Measurements from ENCODE around the gene APPBP2.
"Not testable (repeated sequence)": the region's sequence is repeated elsewhere in the genome, so short reads cannot be mapped to it uniquely, and the experiment has no call there.

APPBP2 gene

DNA sequence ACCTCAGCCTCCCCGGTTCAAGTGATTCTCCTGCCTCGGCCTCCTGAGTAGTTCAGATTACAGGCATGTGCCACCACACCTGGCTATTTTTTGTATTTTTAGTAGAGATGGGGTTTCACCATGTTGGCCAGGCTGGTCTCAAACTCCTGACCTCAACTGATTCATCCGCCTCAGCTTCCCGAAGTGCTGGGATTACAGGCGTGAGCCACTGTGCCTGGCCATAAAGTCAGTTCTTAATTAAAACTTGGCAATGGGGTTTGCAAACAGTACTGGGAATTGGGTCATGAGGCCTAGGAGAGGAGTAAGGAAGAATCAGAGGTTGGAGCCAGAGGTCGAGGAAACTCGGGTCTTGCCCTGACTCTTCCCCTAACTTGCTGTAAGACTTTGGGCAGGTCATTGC is 95.5 kb downstream of the APPBP2 start:
- not testable (repeated sequence) for DNase-seq

GRCh38 chr17:60428491-60428890 is 97.6 kb downstream of the APPBP2 start:
- DNase-seq: not testable (repeated sequence)

DNA sequence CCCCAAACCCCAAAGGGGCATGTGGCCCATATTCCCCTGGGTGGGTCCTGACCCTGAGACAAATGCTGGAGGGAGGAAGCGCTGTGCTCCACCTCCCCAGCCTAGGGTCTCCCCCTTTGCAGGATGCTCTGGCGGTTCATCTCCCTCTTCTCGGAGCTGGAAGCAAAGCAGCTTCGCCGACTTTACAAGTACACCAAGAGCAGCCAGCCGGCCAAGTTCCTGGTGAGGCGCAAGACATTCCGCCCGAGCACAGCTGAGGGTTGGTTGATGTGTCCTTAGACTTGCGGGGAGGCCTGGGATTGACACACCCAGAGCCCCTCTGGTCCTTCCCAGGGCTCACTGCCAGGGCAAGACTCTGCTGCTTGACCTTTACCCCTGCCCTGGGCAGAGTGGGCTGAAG is 99.4 kb downstream of the APPBP2 start:
- no peak for DNase-seq

- DNase-seq: no peak
These were observed 100.4 kb downstream of the APPBP2 start for GRCh38 chr17:60425626-60426025.

DNA sequence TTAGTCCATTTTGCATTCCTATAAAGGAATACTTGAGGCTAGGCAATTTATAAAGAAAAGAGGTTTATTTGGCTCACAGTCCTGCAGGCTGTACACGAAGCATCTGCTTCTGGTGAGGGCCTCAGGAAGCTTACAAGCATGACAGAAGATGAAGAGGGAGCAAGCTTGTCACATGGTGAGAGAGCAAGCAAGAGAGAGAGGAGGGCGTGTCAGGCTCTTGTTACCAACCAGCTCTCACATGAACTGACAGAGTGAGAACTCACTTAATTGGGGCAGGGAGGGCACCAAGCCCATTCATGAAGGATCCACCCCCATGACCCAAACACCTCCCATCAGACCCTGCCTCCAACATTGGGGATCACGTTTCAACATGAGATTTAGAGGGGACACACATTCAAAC is 102.2 kb downstream of the APPBP2 start:
- no peak for DNase-seq

GRCh38 chr17:60422162-60422665 is 103.8 kb downstream of the APPBP2 start, which contains the start of gene CHCT1:
CHCT1 (plus strand) TSS chr17:60422489; CDS start chr17:60422593, 104 bp downstream.
- DNase-seq: no peak

DNA sequence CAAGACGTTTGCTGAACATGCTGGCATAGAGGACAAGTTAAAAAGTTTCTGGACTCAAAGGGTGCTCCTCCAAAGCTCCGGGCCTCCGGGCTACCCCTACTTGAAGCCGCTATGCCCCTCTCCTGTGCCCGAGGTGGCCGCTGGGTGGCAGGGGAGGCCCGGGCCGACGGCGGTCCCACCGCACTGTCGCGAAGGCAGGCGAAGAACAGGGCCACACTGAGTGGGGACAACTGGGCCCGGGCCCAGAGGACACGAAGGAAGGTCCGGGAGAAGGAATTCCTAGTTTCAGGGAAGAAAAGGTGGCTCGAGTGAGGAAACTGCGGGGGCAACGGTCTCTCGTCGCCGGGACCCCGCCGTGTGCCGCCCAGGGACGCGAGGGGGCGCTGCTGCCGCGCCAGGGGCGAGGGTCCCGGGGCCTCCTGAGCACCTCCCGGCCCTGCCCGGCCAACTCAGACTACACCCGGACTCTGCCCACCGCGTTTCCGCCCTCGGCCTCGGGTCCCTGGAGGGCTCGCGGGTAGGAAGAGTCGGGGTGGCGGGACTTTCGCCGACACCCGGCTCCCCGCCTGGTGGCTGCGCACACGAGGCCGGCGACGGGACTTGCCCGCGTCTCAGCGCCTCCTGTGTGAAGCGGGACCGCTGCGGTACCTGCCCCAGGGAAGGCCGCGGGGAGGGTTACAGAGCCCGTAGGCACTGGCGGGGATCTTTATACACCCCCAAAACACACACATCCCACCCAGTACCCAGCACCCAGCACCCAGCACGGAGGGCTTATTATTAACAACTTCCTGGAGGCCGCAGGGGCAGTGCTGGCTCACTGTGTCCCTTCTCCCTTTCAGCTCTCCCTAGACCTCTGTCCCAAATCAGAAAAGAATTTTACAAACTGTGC is 104.5 kb downstream of the APPBP2 start:
- peak; percentile 67 to 73 for DNase-seq

- not testable (repeated sequence) for DNase-seq
These were observed 106.2 kb downstream of the APPBP2 start for GRCh38 chr17:60419875-60420274.

- DNase-seq: not testable (repeated sequence)
These were observed 107.0 kb downstream of the APPBP2 start for GRCh38 chr17:60419003-60419402.

- DNase-seq: no peak
These were observed 109.6 kb downstream of the APPBP2 start for GRCh38 chr17:60416368-60416925.

GRCh38 chr17:60415146-60415545 is 110.9 kb downstream of the APPBP2 start:
- no peak for DNase-seq

DNA sequence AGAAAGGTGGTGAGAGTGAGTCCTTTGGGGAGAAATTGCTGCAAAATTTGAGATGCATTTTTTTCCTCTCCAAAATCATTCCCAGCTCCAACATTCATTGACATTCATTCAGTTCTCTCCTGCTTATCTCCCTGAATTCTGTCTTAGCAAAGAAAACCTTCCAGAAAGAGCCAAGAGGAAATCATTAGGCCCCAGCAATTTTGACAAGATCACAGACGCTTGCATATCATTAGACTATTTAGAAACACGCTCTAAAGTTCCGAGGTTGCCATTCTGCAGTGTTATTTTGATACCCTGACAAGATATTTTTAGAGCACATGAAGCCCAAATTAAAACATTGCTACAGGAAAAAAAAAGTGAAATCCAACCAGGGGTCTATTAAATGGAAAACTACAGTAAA is 113.3 kb downstream of the APPBP2 start:
- no peak for DNase-seq

DNA sequence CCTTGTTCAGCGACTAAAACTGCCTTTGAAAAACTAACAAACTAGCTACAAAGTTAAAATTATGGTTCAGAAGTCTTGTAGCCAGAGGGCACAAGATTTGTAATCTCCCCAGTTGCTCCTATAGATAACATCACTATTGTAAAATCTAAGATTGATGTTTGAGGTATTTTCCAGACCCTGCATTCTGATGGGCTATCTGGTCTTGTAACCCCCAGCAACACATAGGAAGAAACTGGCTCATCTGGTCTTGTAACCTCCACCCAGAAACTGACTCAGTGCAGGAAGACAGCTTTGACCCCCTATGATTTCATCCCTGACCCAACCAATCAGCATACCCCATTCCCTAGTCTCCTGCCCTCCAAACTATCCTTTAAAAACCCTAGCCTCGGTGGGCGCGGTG is 116.0 kb downstream of the APPBP2 start:
- DNase-seq: no peak

GRCh38 chr17:60406887-60407286 is 119.2 kb downstream of the APPBP2 start:
- no peak for DNase-seq

DNA sequence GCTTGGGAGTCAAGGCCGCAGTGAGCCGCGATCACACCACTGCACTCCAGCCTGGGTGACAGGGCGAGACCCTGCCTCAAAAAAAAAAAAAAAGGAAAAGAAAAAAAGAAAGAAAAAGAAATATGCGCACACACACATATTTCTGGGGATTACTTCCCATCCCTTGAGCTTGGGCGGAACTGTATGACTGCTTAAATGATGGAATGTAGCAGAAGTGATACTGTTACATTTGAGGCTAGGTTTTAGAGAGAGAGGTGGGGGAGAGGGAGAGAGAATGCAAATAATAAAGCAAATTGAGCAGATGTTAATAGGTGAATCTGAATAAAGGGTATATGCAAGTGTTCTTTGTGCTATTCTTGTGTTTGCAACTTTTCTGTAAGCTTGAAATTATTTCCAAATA is 122.1 kb downstream of the APPBP2 start:
- DNase-seq: no peak

DNA sequence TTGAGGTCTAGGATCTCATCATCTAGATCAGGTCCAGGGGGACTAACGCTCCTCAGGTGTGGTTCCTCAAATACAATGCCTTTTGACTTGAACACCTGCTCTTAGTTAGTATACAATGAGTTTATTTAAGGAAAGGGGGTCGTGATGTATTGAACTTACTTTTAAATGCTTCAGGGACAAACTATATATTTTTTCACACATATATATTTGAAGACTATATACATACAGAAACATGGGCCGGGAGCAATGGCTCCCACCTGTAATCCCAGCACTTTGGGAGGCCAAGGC is 122.6 kb downstream of the APPBP2 start:
- DNase-seq: no peak

DNA sequence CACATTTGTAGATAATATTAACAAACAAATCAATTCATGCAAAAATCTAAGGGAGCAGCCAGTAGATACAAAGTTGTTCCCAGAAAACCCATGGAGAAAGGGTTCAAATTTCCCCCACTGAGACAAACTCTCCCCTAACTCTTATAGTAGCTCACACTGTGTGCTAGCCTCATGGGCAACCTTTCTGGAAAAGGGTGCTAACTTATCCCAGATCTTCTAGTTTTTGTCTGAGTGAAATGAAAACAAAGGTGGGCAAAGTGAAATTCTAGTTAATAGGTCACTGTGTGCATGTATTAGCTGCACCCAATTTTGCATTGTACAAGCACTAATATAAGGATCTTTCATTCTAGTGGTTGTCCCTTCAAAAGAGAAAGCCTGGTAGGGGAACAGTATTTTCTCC is 124.2 kb downstream of the APPBP2 start:
- no peak for DNase-seq

GRCh38 chr17:60398227-60398959 is 127.6 kb downstream of the APPBP2 start:
- no peak for DNase-seq

DNA sequence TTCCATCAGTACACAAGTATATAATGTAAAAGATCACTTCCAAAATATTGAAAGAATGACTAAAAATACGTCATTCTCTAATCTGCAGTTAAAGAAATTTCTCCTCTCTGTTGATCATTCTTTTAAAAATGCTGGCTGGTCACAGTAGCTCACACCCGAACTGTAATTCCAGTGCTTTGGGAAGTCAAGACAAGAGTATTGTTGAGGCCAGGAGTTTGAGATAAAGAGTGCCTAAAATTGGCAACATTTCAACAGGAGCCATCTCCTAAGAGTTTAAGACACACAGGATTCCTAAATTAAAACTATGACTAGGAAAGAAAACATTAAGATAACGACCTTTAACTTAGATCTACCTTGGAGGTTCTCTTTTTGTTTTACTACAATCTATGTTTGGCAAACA is 129.6 kb downstream of the APPBP2 start:
- DNase-seq: no peak

DNA sequence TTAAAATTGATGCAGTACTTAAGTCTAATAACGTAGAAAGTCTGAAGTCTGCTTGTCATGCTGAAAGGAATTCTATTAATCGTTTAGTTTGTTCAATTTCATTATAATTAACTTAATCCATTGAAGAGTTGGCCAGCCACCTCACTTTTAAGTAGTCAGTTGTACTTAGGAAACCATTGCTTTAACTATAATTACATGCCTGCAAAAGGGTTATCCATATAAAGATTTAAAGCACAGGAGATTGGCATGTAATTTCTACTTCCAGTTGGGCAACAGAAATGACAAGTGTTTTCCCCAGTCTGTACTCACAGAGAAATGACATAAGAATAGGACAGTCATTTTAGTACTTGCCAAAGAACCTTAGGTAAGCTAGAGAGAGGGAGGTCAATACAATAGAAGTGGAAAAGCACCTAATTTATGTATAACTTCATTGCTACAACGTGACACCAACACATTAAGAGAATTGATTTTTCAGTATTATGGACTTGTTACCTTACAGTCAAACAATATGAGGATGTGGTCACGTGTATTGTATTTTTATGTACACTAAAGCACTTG is 130.5 kb downstream of the APPBP2 start:
- no peak for DNase-seq

DNA sequence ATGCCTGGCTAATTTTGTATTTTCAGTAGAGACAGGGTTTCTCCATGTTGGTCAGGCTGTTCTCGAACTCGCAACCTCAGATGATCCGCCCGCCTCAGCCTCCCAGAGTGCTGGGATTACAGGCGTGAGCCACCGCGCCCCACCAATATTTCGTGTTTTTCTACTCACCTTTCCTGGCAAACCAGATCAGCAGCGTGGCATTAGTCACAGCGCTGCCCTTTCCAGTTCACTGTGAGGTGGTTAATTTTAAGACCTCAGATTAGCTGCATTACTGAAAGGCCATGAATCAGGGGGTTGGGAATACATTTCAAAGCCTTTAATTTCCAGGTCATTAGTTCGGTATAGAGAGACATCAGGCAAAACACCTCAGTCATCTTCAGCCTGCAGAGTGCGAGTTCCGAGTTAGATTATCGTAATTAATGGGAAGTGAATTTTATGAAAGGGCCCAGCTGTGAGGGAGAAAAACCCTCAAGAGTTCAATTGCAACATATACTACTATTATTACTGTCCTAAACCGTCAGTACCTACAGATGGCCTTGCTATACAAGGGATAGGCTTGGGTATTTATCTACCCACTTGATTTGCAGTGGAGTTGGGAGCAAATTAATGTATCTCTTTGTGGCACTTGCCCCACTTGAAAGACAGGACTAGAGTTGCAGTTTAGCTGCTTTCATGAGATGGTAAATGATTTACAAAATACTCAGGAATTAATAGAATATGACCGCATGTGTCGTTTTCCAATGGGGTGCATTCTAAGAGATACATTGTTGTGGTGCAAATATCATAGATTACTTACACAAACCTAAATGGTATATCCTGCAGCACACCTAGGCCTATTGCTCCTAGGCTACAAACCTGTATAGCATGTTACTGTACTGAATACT is 132.0 kb downstream of the APPBP2 start:
- DNase-seq: no peak
